SK-N-SH treated with all-trans-retinoic acid at 6 μM for 48 hours (cell line): ENCODE measurements around the gene BLOC1S1.

Source experiments
- ATAC-seq: fragments of 200-7000 bp; cut with Tn5 transposase; 3 replicates; pipeline ENCODE4 v1.9.1; 2020; ENCODE audit warnings: mild to moderate bottlenecking, moderate library complexity
- ARNTL ChIP-seq: fragments of 450-650 bp; formaldehyde crosslinking; IDR thresholded peaks from 2 replicates; pipeline ENCODE4 v1.5.0; 2020; ENCODE audit warnings: low read depth, mild to moderate bottlenecking, moderate library complexity, borderline replicate concordance
- BACH2 ChIP-seq: fragments of 250-450 bp; sonication (Bioruptor Pico); IDR thresholded peaks from 2 replicates; pipeline ENCODE4 v1.9.0; 2021; ENCODE audit warnings: mild to moderate bottlenecking, borderline replicate concordance
- CSDC2 ChIP-seq: fragments of 250-450 bp; sonication (Bioruptor Pico); IDR thresholded peaks from 2 replicates; pipeline ENCODE4 v1.5.0; 2020; ENCODE audit warnings: mild to moderate bottlenecking, moderate library complexity
- ESRRG ChIP-seq: fragments of 250-450 bp; sonication (Bioruptor Pico); IDR thresholded peaks from 2 replicates; pipeline ENCODE4 v1.6.1; 2021; ENCODE audit warnings: mild to moderate bottlenecking
- GLIS3 ChIP-seq: fragments of 250-450 bp; sonication (Bioruptor Pico); IDR thresholded peaks from 2 replicates; pipeline ENCODE4 v1.5.0; 2020; ENCODE audit warnings: mild to moderate bottlenecking, moderate library complexity
- ISL1 ChIP-seq: fragments of 250-450 bp; sonication (Bioruptor Pico); IDR thresholded peaks from 2 replicates; pipeline ENCODE4 v2.1.2; 2022; ENCODE audit warnings: mild to moderate bottlenecking, moderate library complexity
- OSR1 ChIP-seq: fragments of 250-450 bp; sonication (Bioruptor Pico); IDR thresholded peaks from 2 replicates; pipeline ENCODE4 v1.8.0; 2022; ENCODE audit warnings: moderate library complexity, mild to moderate bottlenecking, inconsistent platforms
- PPARA ChIP-seq: fragments of 250-450 bp; sonication (Bioruptor Pico); IDR thresholded peaks from 2 replicates; pipeline ENCODE4 v1.5.0; 2020; ENCODE audit warnings: mild to moderate bottlenecking, borderline replicate concordance
- TCF4 ChIP-seq: fragments of 250-450 bp; sonication (Bioruptor Pico); IDR thresholded peaks from 2 replicates; pipeline ENCODE4 v1.8.0; 2021; ENCODE audit warnings: mild to moderate bottlenecking, moderate library complexity, borderline replicate concordance
- TOX ChIP-seq: fragments of 250-450 bp; sonication (Bioruptor Pico); IDR thresholded peaks from 2 replicates; pipeline ENCODE4 v1.8.0; 2021; ENCODE audit warnings: mild to moderate bottlenecking, moderate library complexity, borderline replicate concordance
- ZC3H10 ChIP-seq: fragments of 250-450 bp; sonication (Bioruptor Pico); IDR thresholded peaks from 2 replicates; pipeline ENCODE4 v1.5.1; 2021; ENCODE audit warnings: mild to moderate bottlenecking, moderate library complexity
- ZFP30 ChIP-seq: fragments of 450-650 bp; formaldehyde crosslinking; IDR thresholded peaks from 2 replicates; pipeline ENCODE4 v1.5.0; 2022; ENCODE audit warnings: mild to moderate bottlenecking, moderate library complexity
- ZNF565 ChIP-seq: fragments of 450-650 bp; formaldehyde crosslinking; conservative IDR thresholded peaks from 2 replicates; pipeline ENCODE4 v1.5.0; 2020; ENCODE audit warnings: low read depth, mild to moderate bottlenecking, moderate library complexity
- ZNF70 ChIP-seq: fragments of 450-650 bp; formaldehyde crosslinking; IDR thresholded peaks from 2 replicates; pipeline ENCODE4 v1.5.0; 2020; ENCODE audit warnings: mild to moderate bottlenecking, moderate library complexity
- ZNF8 ChIP-seq: fragments of 450-650 bp; formaldehyde crosslinking; IDR thresholded peaks from 2 replicates; pipeline ENCODE4 v1.5.0; 2020; ENCODE audit warnings: mild to moderate bottlenecking, moderate library complexity
- TF ChIP-seq, protein P1 (sequence below): fragments of 250-450 bp; sonication (Bioruptor Pico); IDR thresholded peaks from 2 replicates; pipeline ENCODE4 v1.5.1; 2020; ENCODE audit warnings: low read depth, mild to moderate bottlenecking, moderate library complexity
- TF ChIP-seq, protein P2 (sequence below): fragments of 250-450 bp; sonication (Bioruptor Pico); IDR thresholded peaks from 2 replicates; pipeline ENCODE4 v1.5.1; 2021; ENCODE audit warnings: mild to moderate bottlenecking, moderate library complexity
- TF ChIP-seq, protein P3 (sequence below): fragments of 250-450 bp; sonication (Bioruptor Pico); IDR thresholded peaks from 2 replicates; pipeline ENCODE4 v1.8.0; 2021; ENCODE audit warnings: low read depth, mild to moderate bottlenecking, moderate library complexity, borderline replicate concordance
- TF ChIP-seq, protein P4 (sequence below): fragments of 250-450 bp; sonication (Bioruptor Pico); IDR thresholded peaks from 2 replicates; pipeline ENCODE4 v1.8.0; 2020; ENCODE audit warnings: mild to moderate bottlenecking, moderate library complexity, borderline replicate concordance

BLOC1S1 gene

DNA sequence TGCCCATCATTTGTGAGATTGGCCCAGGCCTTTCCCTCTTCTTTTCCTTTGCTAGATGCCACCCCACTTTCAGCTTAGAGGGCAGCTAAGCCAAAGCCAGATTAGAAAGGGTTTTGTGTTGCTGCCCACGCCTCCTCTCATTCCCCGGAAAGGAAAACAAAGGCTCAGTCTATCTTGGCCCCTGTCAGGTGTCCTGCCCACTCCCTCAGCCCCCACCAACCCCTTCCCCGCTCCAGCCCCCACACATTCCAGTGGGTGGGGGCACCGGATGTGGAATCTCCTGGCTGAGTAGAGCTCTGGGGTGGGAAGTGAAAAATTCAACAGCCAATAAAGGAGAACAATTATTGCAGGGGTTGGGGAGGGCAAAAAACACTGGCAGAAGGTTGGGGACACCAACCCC is 2.2 kb downstream of the BLOC1S1 start:
- no peak for ATAC-seq
- TF ChIP-seq CSDC2, result no peak
- no peak for TF ChIP-seq GLIS3
- TF ChIP-seq, protein P1, sequence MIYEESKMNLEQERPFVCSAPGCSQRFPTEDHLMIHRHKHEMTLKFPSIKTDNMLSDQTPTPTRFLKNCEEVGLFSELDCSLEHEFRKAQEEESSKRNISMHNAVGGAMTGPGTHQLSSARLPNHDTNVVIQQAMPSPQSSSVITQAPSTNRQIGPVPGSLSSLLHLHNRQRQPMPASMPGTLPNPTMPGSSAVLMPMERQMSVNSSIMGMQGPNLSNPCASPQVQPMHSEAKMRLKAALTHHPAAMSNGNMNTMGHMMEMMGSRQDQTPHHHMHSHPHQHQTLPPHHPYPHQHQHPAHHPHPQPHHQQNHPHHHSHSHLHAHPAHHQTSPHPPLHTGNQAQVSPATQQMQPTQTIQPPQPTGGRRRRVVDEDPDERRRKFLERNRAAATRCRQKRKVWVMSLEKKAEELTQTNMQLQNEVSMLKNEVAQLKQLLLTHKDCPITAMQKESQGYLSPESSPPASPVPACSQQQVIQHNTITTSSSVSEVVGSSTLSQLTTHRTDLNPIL (CRISPR knock-in tag), result no peak
- no peak for TF ChIP-seq BACH2 (CRISPR knock-in tag)

DNA sequence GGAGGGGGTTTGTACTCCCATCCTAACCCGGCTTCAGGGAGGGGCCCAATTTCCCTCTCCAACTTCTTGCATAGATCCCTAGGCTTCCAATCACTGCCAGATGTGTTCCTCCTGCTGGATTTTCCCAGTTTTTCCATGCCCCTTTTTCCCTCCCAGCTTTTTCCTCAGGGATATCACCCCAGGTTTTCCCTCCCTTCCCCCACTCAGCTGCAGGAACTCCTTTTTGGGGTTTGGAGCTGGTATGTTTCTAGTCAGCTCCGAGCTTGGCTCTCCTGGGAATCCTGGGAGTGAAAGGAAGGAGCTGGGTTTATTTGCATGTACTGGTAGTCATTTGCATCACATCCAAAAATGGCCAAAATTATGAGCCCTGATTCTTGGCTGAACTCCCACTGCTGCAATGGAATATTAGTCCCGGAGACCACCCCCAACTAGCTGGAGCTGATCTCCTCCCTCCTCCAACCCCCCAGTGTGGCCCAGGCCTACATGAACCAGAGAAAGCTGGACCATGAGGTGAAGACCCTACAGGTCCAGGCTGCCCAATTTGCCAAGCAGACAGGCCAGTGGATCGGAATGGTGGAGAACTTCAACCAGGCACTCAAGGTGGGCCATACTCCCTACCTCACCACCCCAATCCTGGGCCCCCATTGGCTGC is 2.9 kb downstream of the BLOC1S1 start:
- TF ChIP-seq OSR1 (no peak), TOX (CRISPR knock-in tag) (no peak), ZNF70 (no peak), PPARA (CRISPR knock-in tag) (no peak), CSDC2 (no peak), BACH2 (CRISPR knock-in tag) (no peak)
- TF ChIP-seq, protein P1 (CRISPR knock-in tag), result no peak
- TF ChIP-seq, protein P2, sequence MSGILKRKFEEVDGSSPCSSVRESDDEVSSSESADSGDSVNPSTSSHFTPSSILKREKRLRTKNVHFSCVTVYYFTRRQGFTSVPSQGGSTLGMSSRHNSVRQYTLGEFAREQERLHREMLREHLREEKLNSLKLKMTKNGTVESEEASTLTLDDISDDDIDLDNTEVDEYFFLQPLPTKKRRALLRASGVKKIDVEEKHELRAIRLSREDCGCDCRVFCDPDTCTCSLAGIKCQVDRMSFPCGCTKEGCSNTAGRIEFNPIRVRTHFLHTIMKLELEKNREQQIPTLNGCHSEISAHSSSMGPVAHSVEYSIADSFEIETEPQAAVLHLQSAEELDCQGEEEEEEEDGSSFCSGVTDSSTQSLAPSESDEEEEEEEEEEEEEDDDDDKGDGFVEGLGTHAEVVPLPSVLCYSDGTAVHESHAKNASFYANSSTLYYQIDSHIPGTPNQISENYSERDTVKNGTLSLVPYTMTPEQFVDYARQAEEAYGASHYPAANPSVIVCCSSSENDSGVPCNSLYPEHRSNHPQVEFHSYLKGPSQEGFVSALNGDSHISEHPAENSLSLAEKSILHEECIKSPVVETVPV (CRISPR knock-in tag), result no peak
- TF ChIP-seq, protein P3, sequence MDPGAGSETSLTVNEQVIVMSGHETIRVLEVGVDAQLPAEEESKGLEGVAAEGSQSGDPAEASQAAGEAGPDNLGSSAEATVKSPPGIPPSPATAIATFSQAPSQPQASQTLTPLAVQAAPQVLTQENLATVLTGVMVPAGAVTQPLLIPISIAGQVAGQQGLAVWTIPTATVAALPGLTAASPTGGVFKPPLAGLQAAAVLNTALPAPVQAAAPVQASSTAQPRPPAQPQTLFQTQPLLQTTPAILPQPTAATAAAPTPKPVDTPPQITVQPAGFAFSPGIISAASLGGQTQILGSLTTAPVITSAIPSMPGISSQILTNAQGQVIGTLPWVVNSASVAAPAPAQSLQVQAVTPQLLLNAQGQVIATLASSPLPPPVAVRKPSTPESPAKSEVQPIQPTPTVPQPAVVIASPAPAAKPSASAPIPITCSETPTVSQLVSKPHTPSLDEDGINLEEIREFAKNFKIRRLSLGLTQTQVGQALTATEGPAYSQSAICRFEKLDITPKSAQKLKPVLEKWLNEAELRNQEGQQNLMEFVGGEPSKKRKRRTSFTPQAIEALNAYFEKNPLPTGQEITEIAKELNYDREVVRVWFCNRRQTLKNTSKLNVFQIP (CRISPR knock-in tag), result no peak
- no peak for ATAC-seq

DNA sequence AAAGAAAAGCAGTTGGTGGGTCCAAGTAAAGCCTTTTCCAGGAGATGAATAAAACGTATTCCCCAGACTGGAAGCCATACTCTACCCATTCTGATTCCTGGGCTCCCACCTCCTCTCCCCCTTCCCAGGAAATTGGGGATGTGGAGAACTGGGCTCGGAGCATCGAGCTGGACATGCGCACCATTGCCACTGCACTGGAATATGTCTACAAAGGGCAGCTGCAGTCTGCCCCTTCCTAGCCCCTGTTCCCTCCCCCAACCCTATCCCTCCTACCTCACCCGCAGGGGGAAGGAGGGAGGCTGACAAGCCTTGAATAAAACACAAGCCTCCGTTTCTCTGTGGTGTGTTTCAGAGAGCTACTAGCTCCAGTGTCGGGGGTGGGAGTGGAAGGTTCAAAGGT is 3.5 kb downstream of the BLOC1S1 start:
- no peak for ATAC-seq
- TF ChIP-seq TOX (CRISPR knock-in tag) (no peak), TCF4 (CRISPR knock-in tag) (no peak), ZNF70 (no peak), ZC3H10 (CRISPR knock-in tag) (no peak), ZNF8 (CRISPR knock-in tag) (no peak), ZNF565 (CRISPR knock-in tag) (no peak)
- TF ChIP-seq, protein P1 (CRISPR knock-in tag), result no peak
- TF ChIP-seq, protein P2 (CRISPR knock-in tag), result no peak
- TF ChIP-seq, protein P4, sequence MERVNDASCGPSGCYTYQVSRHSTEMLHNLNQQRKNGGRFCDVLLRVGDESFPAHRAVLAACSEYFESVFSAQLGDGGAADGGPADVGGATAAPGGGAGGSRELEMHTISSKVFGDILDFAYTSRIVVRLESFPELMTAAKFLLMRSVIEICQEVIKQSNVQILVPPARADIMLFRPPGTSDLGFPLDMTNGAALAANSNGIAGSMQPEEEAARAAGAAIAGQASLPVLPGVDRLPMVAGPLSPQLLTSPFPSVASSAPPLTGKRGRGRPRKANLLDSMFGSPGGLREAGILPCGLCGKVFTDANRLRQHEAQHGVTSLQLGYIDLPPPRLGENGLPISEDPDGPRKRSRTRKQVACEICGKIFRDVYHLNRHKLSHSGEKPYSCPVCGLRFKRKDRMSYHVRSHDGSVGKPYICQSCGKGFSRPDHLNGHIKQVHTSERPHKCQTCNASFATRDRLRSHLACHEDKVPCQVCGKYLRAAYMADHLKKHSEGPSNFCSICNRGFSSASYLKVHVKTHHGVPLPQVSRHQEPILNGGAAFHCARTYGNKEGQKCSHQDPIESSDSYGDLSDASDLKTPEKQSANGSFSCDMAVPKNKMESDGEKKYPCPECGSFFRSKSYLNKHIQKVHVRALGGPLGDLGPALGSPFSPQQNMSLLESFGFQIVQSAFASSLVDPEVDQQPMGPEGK (CRISPR knock-in tag), result no peak
- TF ChIP-seq, all 23 proteins: peak for 0

DNA sequence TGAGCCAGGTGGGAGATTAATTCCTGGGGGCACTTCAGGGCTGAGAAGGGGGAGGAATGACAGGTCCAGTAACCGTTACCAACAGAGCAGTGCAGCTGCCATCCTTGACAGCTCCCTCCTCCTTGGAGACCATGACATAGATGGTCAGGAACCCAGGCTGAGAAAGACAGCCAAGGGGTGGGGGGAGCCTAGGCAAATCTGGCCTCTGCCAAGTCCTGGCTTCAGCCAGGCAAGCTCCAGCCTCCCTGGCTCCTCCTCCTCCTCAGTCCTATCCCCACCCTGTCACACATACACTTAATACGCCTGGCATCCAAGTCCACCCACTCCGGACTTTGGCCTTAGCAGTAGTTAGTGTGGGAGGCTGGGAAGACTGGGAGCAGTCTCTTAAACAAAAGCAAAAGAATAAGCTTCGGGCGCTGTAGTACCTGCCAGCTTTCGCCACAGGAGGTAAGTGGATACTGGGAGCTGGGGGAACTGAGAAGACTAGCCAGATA is 4.3 kb downstream of the BLOC1S1 start, which contains the start of gene RDH5:
Gene RDH5, plus strand, starts transcription at position 323 of the 494 bp plus-strand sequence. CDS start 792 bp downstream, outside the sequence.
- TF ChIP-seq PPARA (CRISPR knock-in tag) (no peak), ZNF565 (CRISPR knock-in tag) (no peak), GLIS3 (no peak), ZC3H10 (CRISPR knock-in tag) (no peak), OSR1 (no peak), ZNF8 (CRISPR knock-in tag) (no peak), ESRRG (CRISPR knock-in tag) (no peak), TOX (CRISPR knock-in tag) (no peak), ZNF70 (no peak), ZFP30 (CRISPR knock-in tag) (no peak), TCF4 (CRISPR knock-in tag) (no peak), BACH2 (CRISPR knock-in tag) (no peak), ISL1 (no peak), ARNTL (no peak)
- TF ChIP-seq, protein P1 (CRISPR knock-in tag), result no peak
- TF ChIP-seq, all 23 proteins: peak for 0
- peak; percentile 1; the same call in 2 of the 3 replicates for ATAC-seq
